OCI-LY7 (cell line): Measurements from ENCODE around the gene CATSPERZ. TPM values are rescaled to one million over a fixed set of nuclear protein-coding genes. Genes with fewer than 3 reads are reported as not detected.

ENCODE experiments used
- BruUV-seq: library from RNA; stranded (reverse); fragments of 400-500 nt; replicated peaks from 2 replicates; lab custom pipeline; 2021; lab: Mats Ljungman, UMichigan
- CTCF ChIA-PET: fragments of 300-600 bp; sonication (Branson Sonifier 250); formaldehyde crosslinking; loops from one replicate; lab custom pipeline; 2022; ENCODE audit warnings: antibody characterized with exemption; ENCODE audit not compliant: unreplicated experiment; lab: Charles Lee
- POLR2A ChIA-PET: fragments of 300-600 bp; sonication (Branson Sonifier 250); formaldehyde crosslinking; loops from one replicate; lab custom pipeline; 2022; ENCODE audit warnings: antibody characterized with exemption; lab: Charles Lee
- DNase-seq: peaks from one replicate; pipeline ENCODE4 v3.0.0-alpha.2; 2015; ENCODE audit warnings: low spot score
- H2AFZ ChIP-seq: fragments of 200-600 bp; sonication (generic), shearing (Covaris generic); 2 replicates; pipeline ENCODE4 v1.6.1; 2014; ENCODE audit warnings: mild to moderate bottlenecking, antibody characterized with exemption, low read length, moderate library complexity
- H3K27ac ChIP-seq: fragments of 200-600 bp; sonication (generic); 2 replicates; pipeline ENCODE4 v1.5.1; 2014; ENCODE audit warnings: mixed run types, low read depth, mild to moderate bottlenecking, moderate library complexity, low read length, inconsistent platforms; ENCODE audit not compliant: poor library complexity, severe bottlenecking
- H3K36me3 ChIP-seq: fragments of 200-600 bp; sonication (generic); 2 replicates; pipeline ENCODE4 v1.6.1; 2014; ENCODE audit warnings: mild to moderate bottlenecking, antibody characterized with exemption, low read length, moderate library complexity, mixed read lengths; ENCODE audit not compliant: insufficient read depth
- H3K4me1 ChIP-seq: fragments of 200-600 bp; sonication (generic); 2 replicates; pipeline ENCODE4 v1.5.1; 2014; ENCODE audit warnings: mild to moderate bottlenecking, low read length; ENCODE audit not compliant: insufficient read depth, poor library complexity, severe bottlenecking
- H3K4me2 ChIP-seq: fragments of 200-600 bp; sonication (generic); 2 replicates; pipeline ENCODE4 v1.6.1; 2014; ENCODE audit warnings: mild to moderate bottlenecking, low read length
- H3K4me3 ChIP-seq: fragments of 200-600 bp; sonication (generic); 2 replicates; pipeline ENCODE4 v1.5.1; 2014; ENCODE audit warnings: mild to moderate bottlenecking, low read depth, low read length; ENCODE audit not compliant: poor library complexity, severe bottlenecking
- H3K79me2 ChIP-seq: fragments of 200-600 bp; sonication (generic); 2 replicates; pipeline ENCODE4 v1.6.1; 2016; ENCODE audit warnings: low read depth, mild to moderate bottlenecking, low read length, moderate library complexity, mixed read lengths; ENCODE audit not compliant: insufficient read depth
- H3K9me2 ChIP-seq: fragments of 200-600 bp; sonication (generic); 2 replicates; pipeline ENCODE4 v1.6.1; 2016; ENCODE audit warnings: mild to moderate bottlenecking, low read length, mixed read lengths; ENCODE audit not compliant: insufficient read depth
- H3K9me3 ChIP-seq: fragments of 200-600 bp; sonication (generic); 2 replicates; pipeline ENCODE4 v1.6.1; 2014; ENCODE audit warnings: mild to moderate bottlenecking, mixed run types, low read length, mixed read lengths
- H4K20me1 ChIP-seq: fragments of 200-600 bp; sonication (generic); 2 replicates; pipeline ENCODE4 v1.6.1; 2014; ENCODE audit warnings: mild to moderate bottlenecking, antibody characterized with exemption, low read length, moderate library complexity, mixed read lengths; ENCODE audit not compliant: insufficient read depth
- EZH2phosphoT487 ChIP-seq: fragments of 200-600 bp; sonication (generic); IDR thresholded peaks from 2 replicates; pipeline ENCODE4 v1.6.1; 2018; ENCODE audit warnings: low read depth, borderline replicate concordance, mild to moderate bottlenecking, mixed run types, antibody characterized with exemption, low read length, moderate library complexity, mixed read lengths
- intact Hi-C: fragments of 100-400 bp; cut with micrococcal nuclease; formaldehyde crosslinking; loops from one replicate; pipeline ENCODE4 v1.10.0; 2022; ENCODE audit not compliant: unreplicated experiment
- total RNA-seq, 2 experiments: library from RNA; depleted of rRNA in 1 of 2; stranded (reverse); fragments of >200 nt in 1 of 2; shearing (Covaris generic) in 1 of 2; gene quantifications; 2 replicates each; pipeline ENCODE4 v1.2.3, GENCODE V29; 2014 to 2022
- TF ChIP-seq, protein P1 (sequence below): fragments of 200-600 bp; sonication (generic); conservative IDR thresholded peaks from 2 replicates; pipeline ENCODE4 v1.5.1; 2014; ENCODE audit warnings: mild to moderate bottlenecking, antibody characterized with exemption, low read length, moderate library complexity, mixed read lengths

The CATSPERZ gene
- total RNA-seq, 2 experiments from 2014 or later = 0.38 TPM; not detected in 1

DNA sequence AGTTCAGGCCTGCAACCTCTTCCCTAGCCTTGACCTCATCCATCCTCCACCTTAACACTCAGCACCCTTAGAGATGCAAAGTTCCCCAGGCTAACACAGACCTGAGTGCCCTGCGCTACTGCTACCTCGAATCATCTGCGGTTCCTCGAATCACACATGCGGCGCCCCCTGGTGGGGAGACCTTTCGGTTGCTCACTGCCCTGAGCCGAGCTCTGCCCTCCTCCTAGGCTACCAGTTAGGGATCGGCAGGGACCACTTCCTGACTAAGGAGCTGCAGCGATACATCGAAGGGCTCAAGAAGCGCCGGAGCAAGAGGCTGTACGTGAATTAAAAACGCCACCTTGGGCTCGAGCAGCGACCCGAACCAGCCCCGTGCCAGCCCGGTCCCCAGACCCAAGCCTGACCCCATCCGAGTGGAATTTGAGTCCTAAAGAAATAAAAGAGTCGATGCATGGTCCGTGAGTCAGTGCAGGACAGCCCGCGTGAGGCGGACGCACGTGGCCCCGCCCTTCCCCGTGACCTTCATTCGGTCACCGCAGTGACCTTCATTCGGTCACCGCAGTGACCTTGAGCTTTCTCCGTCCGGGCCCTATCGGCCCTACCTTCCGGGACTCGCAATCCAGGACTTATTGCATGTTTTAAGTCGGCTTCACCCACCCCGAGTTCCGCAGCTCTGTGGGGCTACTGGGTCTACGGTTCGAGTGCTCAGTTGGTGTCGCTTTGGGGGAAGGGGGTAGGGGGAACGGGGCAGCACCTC lies 4.3 kb downstream of the CATSPERZ start:
- TSS peak; percentile 98 for BruUV-seq

DNA sequence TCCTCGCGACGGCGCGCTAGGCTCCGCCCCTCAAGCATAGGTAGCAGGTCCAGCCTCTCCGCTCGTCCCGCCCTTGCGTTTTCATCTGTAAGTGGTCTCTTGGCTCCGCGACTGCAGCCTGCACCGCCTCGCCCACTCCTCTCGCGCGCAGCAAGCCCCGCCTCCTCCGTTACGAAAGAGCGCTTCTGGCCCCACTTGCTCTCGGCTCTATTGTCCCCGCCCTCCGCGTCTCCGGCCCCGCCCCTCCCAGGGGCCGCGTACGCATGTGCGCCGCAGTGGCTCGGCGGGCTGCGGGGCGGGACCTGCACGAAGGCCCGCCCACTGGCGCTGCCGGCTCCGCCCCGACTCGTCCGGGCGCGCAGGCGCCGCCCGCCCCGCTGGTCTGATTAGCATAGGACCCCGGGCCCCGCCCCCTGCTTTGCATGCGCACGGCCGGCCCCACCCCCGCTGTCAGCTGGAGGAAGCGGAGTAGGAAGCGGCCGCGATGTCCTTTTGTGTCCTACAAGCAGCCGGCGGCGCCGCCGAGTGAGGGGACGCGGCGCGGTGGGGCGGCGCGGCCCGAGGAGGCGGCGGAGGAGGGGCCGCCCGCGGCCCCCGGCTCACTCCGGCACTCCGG lies 5.0 kb downstream of the CATSPERZ start, which contains the start of gene ESRRA:
Gene ESRRA, plus strand, starts transcription at position 450 of the 616 bp plus-strand sequence. CDS start 1,656 bp downstream, outside the sequence.
- no peaks in the 10 kb centered on the region for H3K9me2 ChIP-seq
- TF ChIP-seq, protein P1, sequence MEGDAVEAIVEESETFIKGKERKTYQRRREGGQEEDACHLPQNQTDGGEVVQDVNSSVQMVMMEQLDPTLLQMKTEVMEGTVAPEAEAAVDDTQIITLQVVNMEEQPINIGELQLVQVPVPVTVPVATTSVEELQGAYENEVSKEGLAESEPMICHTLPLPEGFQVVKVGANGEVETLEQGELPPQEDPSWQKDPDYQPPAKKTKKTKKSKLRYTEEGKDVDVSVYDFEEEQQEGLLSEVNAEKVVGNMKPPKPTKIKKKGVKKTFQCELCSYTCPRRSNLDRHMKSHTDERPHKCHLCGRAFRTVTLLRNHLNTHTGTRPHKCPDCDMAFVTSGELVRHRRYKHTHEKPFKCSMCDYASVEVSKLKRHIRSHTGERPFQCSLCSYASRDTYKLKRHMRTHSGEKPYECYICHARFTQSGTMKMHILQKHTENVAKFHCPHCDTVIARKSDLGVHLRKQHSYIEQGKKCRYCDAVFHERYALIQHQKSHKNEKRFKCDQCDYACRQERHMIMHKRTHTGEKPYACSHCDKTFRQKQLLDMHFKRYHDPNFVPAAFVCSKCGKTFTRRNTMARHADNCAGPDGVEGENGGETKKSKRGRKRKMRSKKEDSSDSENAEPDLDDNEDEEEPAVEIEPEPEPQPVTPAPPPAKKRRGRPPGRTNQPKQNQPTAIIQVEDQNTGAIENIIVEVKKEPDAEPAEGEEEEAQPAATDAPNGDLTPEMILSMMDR = no peak
- TF ChIP-seq EZH2phosphoT487 = no peak
- H3K9me3 ChIP-seq = no peaks in the 10 kb centered on the region
- ChIA-PET POLR2A (interaction anchor here (0.6 to 2.5 kb wide), 3 partner anchors 13 to 34 kb away, joined by 3 to 11 read pairs (median 3); partner anchors contain the start of genes PRDX5 and TRMT112), CTCF (interaction anchor here (0.6 to 2.1 kb wide), 6 partner anchors 13 to 417 kb away, joined by 3 to 14 read pairs (median 6); partner anchors contain the start of genes FERMT3 and PRDX5)
- peak within 1 kb of the TSS; percentile 88 for H3K4me3 ChIP-seq
- H3K27ac ChIP-seq = peak within 1 kb of the TSS; percentile 96
- H3K4me2 ChIP-seq = peak within 1 kb of the TSS; percentile 95
- intact Hi-C loops = loop anchor here (1.0 to 10.0 kb wide), 4 partner anchors 12 to 330 kb away; partner anchors contain the start of genes CCDC88B, COX8A, FKBP2 and TRMT112
- H3K79me2 ChIP-seq = peaks cover 25% of the 10 kb centered on the region
- peak within 1 kb of the TSS; percentile 57; the same call in 1 of the 2 replicates for H2AFZ ChIP-seq
- H3K4me1 ChIP-seq = peaks cover 30% of the 10 kb centered on the region
- H3K36me3 ChIP-seq = peaks cover 27% of the 10 kb centered on the region
- no peaks in the 10 kb centered on the region for H4K20me1 ChIP-seq
- no TSS peak for BruUV-seq
- peak; percentile 99 for DNase-seq

More for the DNA sequence above, 4.3 kb downstream of the CATSPERZ start:
- DNase-seq = peak; percentile 95
- ChIA-PET POLR2A (interaction anchor here (0.5 to 2.5 kb wide), 5 partner anchors 13 to 472 kb away, joined by 3 to 11 read pairs (median 3); partner anchors contain the start of genes PRDX5 and TRMT112), CTCF (interaction anchor here (0.5 to 2.1 kb wide), 11 partner anchors 11 to 418 kb away, joined by 3 to 14 read pairs (median 3); partner anchors contain the start of genes FERMT3, FKBP2, PRDX5 and TRMT112)
- Histone ChIP-seq H3K4me2 (peak overlapping the region; percentile 95), H3K9me3 (no peaks in the 10 kb centered on the region), H3K9me2 (no peaks in the 10 kb centered on the region), H3K4me1 (peaks cover 32% of the 10 kb centered on the region), H3K79me2 (peaks cover 24% of the 10 kb centered on the region), H3K4me3 (peak overlapping the region; percentile 81), H4K20me1 (no peaks in the 10 kb centered on the region), H2AFZ (peak overlapping the region; percentile 57; the same call in 1 of the 2 replicates), H3K27ac (peak overlapping the region; percentile 96), H3K36me3 (peaks cover 21% of the 10 kb centered on the region)
- no peak for TF ChIP-seq EZH2phosphoT487
- TF ChIP-seq, protein P1 = peak; percentile 98
- intact Hi-C loops = loop anchor here (1.0 to 10.0 kb wide), 8 partner anchors 13 to 330 kb away; partner anchors contain the start of genes CCDC88B, COX8A, FKBP2 and GPR137
